ENCODE results near the gene APBA1.

Gene APBA1

GRCh38 chr9:69456201-69456600 is 216.0 kb downstream of the APBA1 start:
- H3K36me3 ChIP-seq (ENCODE audit: insufficient read depth, low read length), result no peaks in the 10 kb centered on the region
- no peak for DNase-seq
- H3K27ac ChIP-seq (ENCODE audit: low read length), result no peak overlapping the region
- H3K27me3 ChIP-seq (ENCODE audit: insufficient read depth, low read length, poor library complexity), result no peaks in the 10 kb centered on the region
- H3K9me3 ChIP-seq (ENCODE audit: insufficient read depth, low read length, severe bottlenecking), result no peaks in the 10 kb centered on the region
- H3K9ac ChIP-seq (ENCODE audit: low read depth, low read length), result no peak overlapping the region
- H3K4me3 ChIP-seq (ENCODE audit: low read depth in 1 of 2, low read length in 2 of 2), result no peak overlapping the region
- no peaks in the 10 kb centered on the region for H3K79me2 ChIP-seq (ENCODE audit: insufficient read depth, low read length)
- no peak overlapping the region for H3K4me2 ChIP-seq (ENCODE audit: insufficient read depth, low read length)
- no peaks in the 10 kb centered on the region for H4K20me1 ChIP-seq (ENCODE audit: insufficient read depth, low read length)
- ATAC-seq (ENCODE audit: insufficient read depth, low read depth), result no peak
- TF ChIP-seq CTCF (IDR thresholded peaks at IDR 0.05; ENCODE audit: borderline replicate concordance, extremely low read depth, low read length, poor library complexity, severe bottlenecking) (no peak), EZH2 (IDR thresholded peaks at IDR 0.05; ENCODE audit: borderline replicate concordance, low read depth, low read length, severe bottlenecking) (no peak)
- H2AFZ ChIP-seq (ENCODE audit: low read depth, low read length), result no peak overlapping the region
- no peaks in the 10 kb centered on the region for H3K4me1 ChIP-seq (ENCODE audit: insufficient read depth, low read length)

- TF ChIP-seq CTCF (IDR thresholded peaks at IDR 0.05; ENCODE audit: borderline replicate concordance, extremely low read depth, low read length, poor library complexity, severe bottlenecking), result no peak
- TF ChIP-seq EZH2 (IDR thresholded peaks at IDR 0.05; ENCODE audit: borderline replicate concordance, low read depth, low read length, severe bottlenecking), result no peak
- H3K4me2 ChIP-seq (ENCODE audit: insufficient read depth, low read length), result no peak overlapping the region
- H3K27me3 ChIP-seq (ENCODE audit: insufficient read depth, low read length, poor library complexity), result no peaks in the 10 kb centered on the region
- ATAC-seq (ENCODE audit: insufficient read depth, low read depth) (no peak), DNase-seq (no peak)
- no peak overlapping the region for H2AFZ ChIP-seq (ENCODE audit: low read depth, low read length)
- H3K27ac ChIP-seq (ENCODE audit: low read length), result no peak overlapping the region
- H3K36me3 ChIP-seq (ENCODE audit: insufficient read depth, low read length), result no peaks in the 10 kb centered on the region
- H3K9ac ChIP-seq (ENCODE audit: low read depth, low read length), result no peak overlapping the region
- no peaks in the 10 kb centered on the region for H4K20me1 ChIP-seq (ENCODE audit: insufficient read depth, low read length)
- H3K4me3 ChIP-seq (ENCODE audit: low read depth in 1 of 2, low read length in 2 of 2), result no peak overlapping the region
- no peaks in the 10 kb centered on the region for H3K79me2 ChIP-seq (ENCODE audit: insufficient read depth, low read length)
- no peaks in the 10 kb centered on the region for H3K4me1 ChIP-seq (ENCODE audit: insufficient read depth, low read length)
- H3K9me3 ChIP-seq (ENCODE audit: insufficient read depth, low read length, severe bottlenecking), result no peaks in the 10 kb centered on the region
Observed at GRCh38 chr9:69455311-69455710, 216.9 kb downstream of the APBA1 start.

- H3K4me2 ChIP-seq (ENCODE audit: insufficient read depth, low read length), result no peak overlapping the region
- H3K36me3 ChIP-seq (ENCODE audit: insufficient read depth, low read length), result no peaks in the 10 kb centered on the region
- no peaks in the 10 kb centered on the region for H4K20me1 ChIP-seq (ENCODE audit: insufficient read depth, low read length)
- no peaks in the 10 kb centered on the region for H3K27me3 ChIP-seq (ENCODE audit: insufficient read depth, low read length, poor library complexity)
- TF ChIP-seq EZH2 (IDR thresholded peaks at IDR 0.05; ENCODE audit: borderline replicate concordance, low read depth, low read length, severe bottlenecking) (no peak), CTCF (IDR thresholded peaks at IDR 0.05; ENCODE audit: borderline replicate concordance, extremely low read depth, low read length, poor library complexity, severe bottlenecking) (no peak)
- H3K27ac ChIP-seq (ENCODE audit: low read length), result no peak overlapping the region
- H3K9ac ChIP-seq (ENCODE audit: low read depth, low read length), result no peak overlapping the region
- no peaks in the 10 kb centered on the region for H3K9me3 ChIP-seq (ENCODE audit: insufficient read depth, low read length, severe bottlenecking)
- H3K4me3 ChIP-seq (ENCODE audit: low read depth in 1 of 2, low read length in 2 of 2), result no peak overlapping the region
- no peak for ATAC-seq (ENCODE audit: insufficient read depth, low read depth)
- no peak overlapping the region for H2AFZ ChIP-seq (ENCODE audit: low read depth, low read length)
- DNase-seq, result no peak
- H3K79me2 ChIP-seq (ENCODE audit: insufficient read depth, low read length), result no peaks in the 10 kb centered on the region
- no peaks in the 10 kb centered on the region for H3K4me1 ChIP-seq (ENCODE audit: insufficient read depth, low read length)
Observed at GRCh38 chr9:69454321-69454720, 217.8 kb downstream of the APBA1 start.

GRCh38 chr9:69453746-69454145 is 218.4 kb downstream of the APBA1 start:
- no peak overlapping the region for H2AFZ ChIP-seq (ENCODE audit: low read depth, low read length)
- no peaks in the 10 kb centered on the region for H3K9me3 ChIP-seq (ENCODE audit: insufficient read depth, low read length, severe bottlenecking)
- no peaks in the 10 kb centered on the region for H3K36me3 ChIP-seq (ENCODE audit: insufficient read depth, low read length)
- H3K79me2 ChIP-seq (ENCODE audit: insufficient read depth, low read length), result no peaks in the 10 kb centered on the region
- no peak for ATAC-seq (ENCODE audit: insufficient read depth, low read depth)
- no peaks in the 10 kb centered on the region for H4K20me1 ChIP-seq (ENCODE audit: insufficient read depth, low read length)
- H3K9ac ChIP-seq (ENCODE audit: low read depth, low read length), result no peak overlapping the region
- H3K4me3 ChIP-seq (ENCODE audit: low read depth in 1 of 2, low read length in 2 of 2), result no peak overlapping the region
- H3K27ac ChIP-seq (ENCODE audit: low read length), result no peak overlapping the region
- no peak for DNase-seq
- TF ChIP-seq EZH2 (IDR thresholded peaks at IDR 0.05; ENCODE audit: borderline replicate concordance, low read depth, low read length, severe bottlenecking), result no peak
- no peak for TF ChIP-seq CTCF (IDR thresholded peaks at IDR 0.05; ENCODE audit: borderline replicate concordance, extremely low read depth, low read length, poor library complexity, severe bottlenecking)
- H3K4me1 ChIP-seq (ENCODE audit: insufficient read depth, low read length), result no peaks in the 10 kb centered on the region
- no peaks in the 10 kb centered on the region for H3K27me3 ChIP-seq (ENCODE audit: insufficient read depth, low read length, poor library complexity)
- H3K4me2 ChIP-seq (ENCODE audit: insufficient read depth, low read length), result no peak overlapping the region
